Measurements from ENCODE around the gene LCP2. TPM values are rescaled to one million over a fixed set of nuclear protein-coding genes. Genes with fewer than 3 reads are reported as not detected.

The LCP2 gene
- total and polyA plus RNA-seq, 2 experiments from 2014 or later = 0.80 TPM; not detected in 1

- DNase-seq (ENCODE audit: low spot score) = no peak
- Histone ChIP-seq H3K27me3 (no peaks in the 10 kb centered on the region), H3K79me2 (no peaks in the 10 kb centered on the region), H3K4me3 (no peak overlapping the region), H3K27ac (no peak overlapping the region), H3K4me2 (no peak overlapping the region), H3K4me1 (ENCODE audit: insufficient read depth) (peaks cover 3% of the 10 kb centered on the region), H2AFZ (no peak overlapping the region), H3K36me3 (replicated peaks; ENCODE audit: insufficient read depth, low read depth) (no peaks in the 10 kb centered on the region), H3K9me2 (replicated peaks; ENCODE audit: insufficient read depth) (no peaks in the 10 kb centered on the region), H4K20me1 (ENCODE audit: insufficient read depth, poor library complexity, severe bottlenecking) (no peaks in the 10 kb centered on the region), H3K9me3 (ENCODE audit: low read depth) (no peaks in the 10 kb centered on the region)
- no peak for TF ChIP-seq EZH2 (IDR thresholded peaks at IDR 0.05; ENCODE audit: borderline replicate concordance)
- no peak for TF ChIP-seq CTCF (IDR thresholded peaks at IDR 0.05; ENCODE audit: poor library complexity)
- no peak for TF ChIP-seq EZH2phosphoT487 (IDR thresholded peaks at IDR 0.05; ENCODE audit: low read depth, severe bottlenecking, unreplicated experiment)
- WGBS (ENCODE audit: low lambda C conversion rate, missing lambda C conversion rate) = 88% methylated on average over 1 of the region's 1 CpG
Observed at GRCh38 chr5:170218726-170219125, 78.9 kb downstream of the LCP2 start.

- Histone ChIP-seq H3K27ac (no peak overlapping the region), H3K79me2 (no peaks in the 10 kb centered on the region), H3K9me3 (ENCODE audit: low read depth) (no peaks in the 10 kb centered on the region), H3K9me2 (replicated peaks; ENCODE audit: insufficient read depth) (no peaks in the 10 kb centered on the region), H4K20me1 (ENCODE audit: insufficient read depth, poor library complexity, severe bottlenecking) (no peaks in the 10 kb centered on the region), H3K4me1 (ENCODE audit: insufficient read depth) (peaks cover 3% of the 10 kb centered on the region), H3K4me3 (no peak overlapping the region), H3K27me3 (no peaks in the 10 kb centered on the region), H3K4me2 (no peak overlapping the region), H2AFZ (no peak overlapping the region), H3K36me3 (replicated peaks; ENCODE audit: insufficient read depth, low read depth) (no peaks in the 10 kb centered on the region)
- TF ChIP-seq EZH2phosphoT487 (IDR thresholded peaks at IDR 0.05; ENCODE audit: low read depth, severe bottlenecking, unreplicated experiment) (no peak), CTCF (IDR thresholded peaks at IDR 0.05; ENCODE audit: poor library complexity) (no peak), EZH2 (IDR thresholded peaks at IDR 0.05; ENCODE audit: borderline replicate concordance) (no peak)
- DNase-seq (ENCODE audit: low spot score) = no peak
- WGBS (ENCODE audit: low lambda C conversion rate, missing lambda C conversion rate) = 82% methylated on average over 5 of the region's 5 CpGs
Observed at GRCh38 chr5:170217831-170218230, 79.7 kb downstream of the LCP2 start.

- H2AFZ ChIP-seq = no peak overlapping the region
- no peak overlapping the region for H3K4me3 ChIP-seq
- H4K20me1 ChIP-seq (ENCODE audit: insufficient read depth, poor library complexity, severe bottlenecking) = no peaks in the 10 kb centered on the region
- H3K4me2 ChIP-seq = no peak overlapping the region
- H3K9me2 ChIP-seq (replicated peaks; ENCODE audit: insufficient read depth) = no peaks in the 10 kb centered on the region
- H3K36me3 ChIP-seq (replicated peaks; ENCODE audit: insufficient read depth, low read depth) = no peaks in the 10 kb centered on the region
- no peaks in the 10 kb centered on the region for H3K27me3 ChIP-seq
- H3K9me3 ChIP-seq (ENCODE audit: low read depth) = no peaks in the 10 kb centered on the region
- H3K4me1 ChIP-seq (ENCODE audit: insufficient read depth) = peaks cover 3% of the 10 kb centered on the region
- DNase-seq (ENCODE audit: low spot score) = peak; percentile 61
- no peak overlapping the region for H3K27ac ChIP-seq
- no peaks in the 10 kb centered on the region for H3K79me2 ChIP-seq
- TF ChIP-seq CTCF (IDR thresholded peaks at IDR 0.05; ENCODE audit: poor library complexity) (peak; percentile 60), EZH2 (IDR thresholded peaks at IDR 0.05; ENCODE audit: borderline replicate concordance) (no peak)
Observed at GRCh38 chr5:170216257-170216864, 81.2 kb downstream of the LCP2 start.

Data from hepatocyte (in vitro differentiated cells).